ENCODE results near the gene EVA1C. TPM values are rescaled to one million over a fixed set of nuclear protein-coding genes. Genes with fewer than 3 reads are reported as not detected.
A peak's percentile ranks its signal among the peaks of the same experiment; 100 is the strongest.
"Not testable (repeated sequence)": the region's sequence is repeated elsewhere in the genome, so short reads cannot be mapped to it uniquely, and the experiment has no call there.

EVA1C gene
- polyA plus RNA-seq, 1 donor (not counting 4 experiments of a cell fraction or from before 2014, with no cell fraction given): 15.3 TPM

- Histone ChIP-seq H3K4me1 (ENCODE audit: control insufficient read depth, extremely low read depth, insufficient read depth, low read length) (peaks cover 6% of the 10 kb centered on the region), H3K9me3 (ENCODE audit: control insufficient read depth, low read depth, low read length) (no peaks in the 10 kb centered on the region), H3K27ac (ENCODE audit: control insufficient read depth, insufficient read depth, low read length) (no peak overlapping the region), H3K4me2 (ENCODE audit: control insufficient read depth, extremely low read depth, insufficient read depth, low read depth, low read length) (no peak overlapping the region), H4K20me1 (ENCODE audit: control insufficient read depth, extremely low read depth, insufficient read depth, low read length) (no peaks in the 10 kb centered on the region), H3K27me3 (ENCODE audit: control insufficient read depth, extremely low read depth, insufficient read depth, low read length) (no peaks in the 10 kb centered on the region), H3K9ac (ENCODE audit: control insufficient read depth, extremely low read depth, insufficient read depth, low read length) (no peak overlapping the region), H3K79me2 (ENCODE audit: control insufficient read depth, insufficient read depth, low read length) (no peaks in the 10 kb centered on the region), H3K9me1 (ENCODE audit: control insufficient read depth, extremely low read depth, insufficient read depth, low read length) (no peaks in the 10 kb centered on the region), H3K36me3 (ENCODE audit: control insufficient read depth in 2 of 2, extremely low read depth in 1 of 2, insufficient read depth in 2 of 2, low read length in 2 of 2) (no peaks in the 10 kb centered on the region), H2AFZ (ENCODE audit: control insufficient read depth, low read length) (no peak overlapping the region), H3K4me3 (ENCODE audit: control insufficient read depth in 2 of 3, extremely low read depth in 1 of 3, insufficient read depth in 2 of 3, low read depth in 1 of 3, low read length in 3 of 3) (no peak overlapping the region)
- dilution Hi-C loops (cut with MboI; ENCODE audit: extremely low pct_ligation_motif_present, low sequenced_read_pairs): no loop called here
- TF ChIP-seq CTCF (optimal IDR thresholded peaks at IDR 0.05 in 1 of 3, IDR thresholded peaks at IDR 0.05 in 1 of 3, conservative IDR thresholded peaks at IDR 0.05 in 1 of 3; ENCODE audit: extremely low read depth in 1 of 3, insufficient read depth in 2 of 3, low read length in 3 of 3) (no peak), EZH2 (IDR thresholded peaks at IDR 0.05; ENCODE audit: low read length) (no peak)
- FAIRE-seq: no peak
- DNase-seq (ENCODE audit: low read depth, low spot score): no peak
These were observed 32.6 kb downstream of the EVA1C start for GRCh38 chr21:32445101-32445500.

- H3K4me1 ChIP-seq (ENCODE audit: control insufficient read depth, extremely low read depth, insufficient read depth, low read length): peaks cover 16% of the 10 kb centered on the region
- peak; percentile 77 for FAIRE-seq
These were observed 33.9 kb downstream of the EVA1C start for GRCh38 chr21:32446440-32446839.

GRCh38 chr21:32447224-32447623 is 34.7 kb downstream of the EVA1C start:
- no peak overlapping the region for H3K27ac ChIP-seq (ENCODE audit: control insufficient read depth, insufficient read depth, low read length)
- no peak overlapping the region for H3K9ac ChIP-seq (ENCODE audit: control insufficient read depth, extremely low read depth, insufficient read depth, low read length)
- H3K27me3 ChIP-seq (ENCODE audit: control insufficient read depth, extremely low read depth, insufficient read depth, low read length): no peaks in the 10 kb centered on the region
- dilution Hi-C loops (cut with MboI; ENCODE audit: extremely low pct_ligation_motif_present, low sequenced_read_pairs): no loop called here
- TF ChIP-seq CTCF (optimal IDR thresholded peaks at IDR 0.05 in 1 of 3, IDR thresholded peaks at IDR 0.05 in 1 of 3, conservative IDR thresholded peaks at IDR 0.05 in 1 of 3; ENCODE audit: extremely low read depth in 1 of 3, insufficient read depth in 2 of 3, low read length in 3 of 3) (no peak), EZH2 (IDR thresholded peaks at IDR 0.05; ENCODE audit: low read length) (no peak)
- H3K4me3 ChIP-seq (ENCODE audit: control insufficient read depth in 2 of 3, extremely low read depth in 1 of 3, insufficient read depth in 2 of 3, low read depth in 1 of 3, low read length in 3 of 3): no peak overlapping the region
- H3K9me1 ChIP-seq (ENCODE audit: control insufficient read depth, extremely low read depth, insufficient read depth, low read length): no peaks in the 10 kb centered on the region
- no peaks in the 10 kb centered on the region for H3K36me3 ChIP-seq (ENCODE audit: control insufficient read depth in 2 of 2, extremely low read depth in 1 of 2, insufficient read depth in 2 of 2, low read length in 2 of 2)
- no peaks in the 10 kb centered on the region for H4K20me1 ChIP-seq (ENCODE audit: control insufficient read depth, extremely low read depth, insufficient read depth, low read length)
- no peaks in the 10 kb centered on the region for H3K9me3 ChIP-seq (ENCODE audit: control insufficient read depth, low read depth, low read length)
- DNase-seq (ENCODE audit: low read depth, low spot score): no peak
- H3K4me2 ChIP-seq (ENCODE audit: control insufficient read depth, extremely low read depth, insufficient read depth, low read depth, low read length): no peak overlapping the region
- FAIRE-seq: no peak
- no peak overlapping the region for H2AFZ ChIP-seq (ENCODE audit: control insufficient read depth, low read length)
- H3K79me2 ChIP-seq (ENCODE audit: control insufficient read depth, insufficient read depth, low read length): no peaks in the 10 kb centered on the region
- peaks cover 19% of the 10 kb centered on the region for H3K4me1 ChIP-seq (ENCODE audit: control insufficient read depth, extremely low read depth, insufficient read depth, low read length)

More at GRCh38 chr21:32446440-32446839, 33.9 kb downstream of the EVA1C start:
- dilution Hi-C loops (cut with MboI; ENCODE audit: extremely low pct_ligation_motif_present, low sequenced_read_pairs); H4K20me1 ChIP-seq (ENCODE audit: control insufficient read depth, extremely low read depth, insufficient read depth, low read length); H3K9me1 ChIP-seq (ENCODE audit: control insufficient read depth, extremely low read depth, insufficient read depth, low read length); H2AFZ ChIP-seq (ENCODE audit: control insufficient read depth, low read length); H3K36me3 ChIP-seq (ENCODE audit: control insufficient read depth in 2 of 2, extremely low read depth in 1 of 2, insufficient read depth in 2 of 2, low read length in 2 of 2); H3K4me2 ChIP-seq (ENCODE audit: control insufficient read depth, extremely low read depth, insufficient read depth, low read depth, low read length); H3K9me3 ChIP-seq (ENCODE audit: control insufficient read depth, low read depth, low read length); DNase-seq (ENCODE audit: low read depth, low spot score); H3K4me3 ChIP-seq (ENCODE audit: control insufficient read depth in 2 of 3, extremely low read depth in 1 of 3, insufficient read depth in 2 of 3, low read depth in 1 of 3, low read length in 3 of 3); H3K79me2 ChIP-seq (ENCODE audit: control insufficient read depth, insufficient read depth, low read length); H3K27ac ChIP-seq (ENCODE audit: control insufficient read depth, insufficient read depth, low read length); H3K27me3 ChIP-seq (ENCODE audit: control insufficient read depth, extremely low read depth, insufficient read depth, low read length); H3K9ac ChIP-seq (ENCODE audit: control insufficient read depth, extremely low read depth, insufficient read depth, low read length): not testable (repeated sequence)

All from keratinocyte (primary cell).